Activated CD8-positive, alpha-beta memory T cell treated with anti-CD3 and anti-CD28 coated beads, Interleukin-2, amount 50 U/mL, for 4 hours (primary cell): ENCODE results near the gene NHLRC4.

Experiments
- DNase-seq: peaks from one replicate; pipeline ENCODE4 v3.0.0-alpha.2; 2020

Gene NHLRC4

DNA sequence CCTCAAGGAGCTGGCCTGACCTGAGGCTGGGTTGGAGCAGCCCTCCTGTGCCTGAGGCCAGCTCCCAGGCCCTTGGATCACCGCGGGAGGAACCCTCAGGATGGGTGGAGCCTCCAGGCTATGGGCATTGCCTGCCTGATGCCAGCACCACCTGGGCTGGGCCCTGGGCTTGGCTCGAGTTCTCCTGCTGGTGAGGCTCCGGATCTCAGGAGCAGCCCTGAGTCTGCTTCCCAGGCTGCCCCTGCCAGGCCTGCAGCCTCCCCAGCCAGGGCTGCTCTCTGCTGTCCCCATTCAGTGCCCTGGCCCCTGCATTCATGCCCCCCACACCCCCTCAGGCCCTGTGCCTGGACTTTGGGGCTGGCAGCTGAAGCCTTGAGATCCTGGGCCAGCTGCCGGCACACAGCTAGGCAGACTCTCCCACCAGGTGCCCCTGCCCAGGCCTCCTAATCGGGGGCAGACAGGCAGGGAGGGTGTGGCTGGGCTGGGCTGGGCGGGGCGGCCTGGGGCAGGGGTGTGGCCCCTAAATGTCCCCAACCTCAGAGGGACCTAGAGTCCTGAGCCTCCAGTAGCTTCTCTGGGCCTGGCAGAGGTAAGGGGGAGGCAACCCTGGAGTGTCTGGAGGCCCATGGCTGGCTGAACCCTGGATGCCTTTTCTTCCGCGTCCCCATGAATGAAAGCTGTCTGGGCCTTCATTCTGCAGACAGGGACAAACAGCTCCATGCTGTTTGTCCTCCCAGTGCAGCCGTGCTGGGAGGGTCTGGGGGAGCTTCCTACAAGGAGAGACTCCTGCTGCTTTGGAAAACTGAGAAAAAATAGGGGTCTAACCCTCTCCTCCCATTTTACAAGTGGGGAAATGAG lies 1.8 kb downstream of the NHLRC4 start:
- no peak for DNase-seq

DNA sequence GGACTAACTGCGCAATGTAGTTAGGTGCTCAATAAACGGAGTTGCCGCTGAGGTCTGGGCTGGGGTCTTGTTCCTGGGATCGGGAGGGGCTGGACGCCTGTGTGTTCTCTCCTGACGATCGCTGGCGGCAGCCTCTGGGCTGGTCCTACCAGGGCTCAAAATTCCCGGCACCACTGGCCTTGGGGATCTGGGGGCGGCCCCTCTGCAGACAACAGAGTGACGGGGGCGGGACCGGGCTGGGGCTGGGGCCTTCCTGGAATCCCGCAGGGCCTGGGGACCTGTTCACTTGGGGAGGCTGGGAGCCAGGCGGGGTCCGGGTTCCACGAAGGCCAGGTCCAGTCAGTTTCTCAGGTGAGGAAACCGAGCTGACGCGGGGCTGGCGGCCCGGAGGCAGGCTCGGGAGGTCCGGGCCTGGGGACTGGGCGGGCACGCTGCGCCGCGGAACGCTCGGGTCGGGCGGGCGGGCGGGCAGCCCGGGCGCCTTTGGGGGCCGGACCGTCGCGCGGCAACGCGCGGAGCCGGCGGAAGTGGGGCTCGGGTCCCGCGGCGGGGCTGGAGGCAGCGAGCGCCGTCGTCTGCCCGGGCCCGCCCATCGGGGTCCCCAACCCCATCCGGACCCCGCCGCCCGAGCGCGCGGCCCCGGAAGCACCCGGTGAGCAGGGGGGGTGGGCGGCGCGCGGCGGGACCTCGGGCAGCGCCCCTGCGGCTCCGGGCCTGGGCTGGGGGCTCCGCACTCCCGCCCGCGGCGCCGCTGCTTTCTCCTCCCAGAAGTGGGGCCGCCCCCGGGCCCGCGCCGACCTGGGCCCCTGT lies 2.8 kb downstream of the NHLRC4 start, which contains the start of gene PIGQ:
TSS of gene PIGQ (plus strand) at position 524 of the 810 bp plus-strand sequence. CDS start 4,107 bp downstream, outside the sequence.
- DNase-seq = peak; percentile 64

DNA sequence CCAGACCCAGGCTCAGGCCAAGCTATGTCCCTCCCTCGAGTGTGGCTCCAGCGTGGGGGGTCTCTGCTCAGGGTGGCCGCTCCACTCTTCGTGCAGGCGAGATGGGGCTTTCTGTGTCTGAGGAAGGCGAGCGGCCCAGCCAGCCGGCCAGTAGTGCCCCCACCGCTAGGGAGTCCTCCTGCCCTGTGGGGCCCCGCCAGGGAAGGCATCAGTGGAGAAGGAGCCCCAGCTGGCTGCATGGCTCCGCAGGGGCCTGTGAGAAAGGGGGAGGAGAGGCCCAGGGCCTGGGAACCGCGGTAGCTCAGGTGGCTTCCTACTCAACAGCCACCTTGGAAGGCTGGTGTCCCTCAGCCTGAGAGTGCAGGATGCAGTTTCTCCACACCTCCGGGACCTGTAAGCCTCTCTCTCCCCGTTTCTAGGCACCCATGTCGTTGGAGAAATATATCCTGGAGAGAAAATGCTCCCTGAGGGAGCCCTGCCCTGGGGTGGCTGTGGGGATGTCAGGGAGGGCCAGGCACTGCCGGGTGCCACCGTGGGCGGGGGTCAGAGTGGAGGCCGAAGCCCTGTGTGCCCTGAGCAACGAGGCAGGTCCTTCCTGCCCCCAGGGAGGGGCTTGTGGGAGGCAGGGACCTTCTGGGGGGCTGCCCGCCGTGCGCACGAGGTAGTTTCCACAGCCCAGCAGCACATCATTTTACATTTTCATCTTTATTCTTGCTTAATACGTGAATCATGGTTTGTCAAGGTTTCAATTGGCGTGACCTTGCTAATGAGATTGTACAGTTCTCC lies 6.3 kb downstream of the NHLRC4 start:
- DNase-seq = no peak

DNA sequence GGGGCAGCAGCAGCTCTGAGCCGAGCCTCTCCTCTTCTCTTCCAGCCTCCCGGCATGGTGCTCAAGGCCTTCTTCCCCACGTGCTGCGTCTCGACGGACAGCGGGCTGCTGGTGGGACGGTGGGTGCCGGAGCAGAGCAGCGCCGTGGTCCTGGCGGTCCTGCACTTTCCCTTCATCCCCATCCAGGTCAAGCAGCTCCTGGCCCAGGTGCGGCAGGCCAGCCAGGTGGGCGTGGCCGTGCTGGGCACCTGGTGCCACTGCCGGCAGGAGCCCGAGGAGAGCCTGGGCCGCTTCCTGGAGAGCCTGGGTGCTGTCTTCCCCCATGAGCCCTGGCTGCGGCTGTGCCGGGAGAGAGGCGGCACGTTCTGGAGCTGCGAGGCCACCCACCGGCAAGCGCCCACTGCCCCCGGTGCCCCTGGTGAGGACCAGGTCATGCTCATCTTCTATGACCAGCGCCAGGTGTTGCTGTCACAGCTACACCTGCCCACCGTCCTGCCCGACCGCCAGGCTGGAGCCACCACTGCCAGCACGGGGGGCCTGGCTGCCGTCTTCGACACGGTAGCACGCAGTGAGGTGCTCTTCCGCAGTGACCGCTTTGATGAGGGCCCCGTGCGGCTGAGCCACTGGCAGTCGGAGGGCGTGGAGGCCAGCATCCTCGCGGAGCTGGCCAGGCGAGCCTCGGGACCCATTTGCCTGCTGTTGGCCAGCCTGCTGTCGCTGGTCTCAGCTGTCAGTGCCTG lies 7.4 kb downstream of the NHLRC4 start:
- DNase-seq = no peak

DNA sequence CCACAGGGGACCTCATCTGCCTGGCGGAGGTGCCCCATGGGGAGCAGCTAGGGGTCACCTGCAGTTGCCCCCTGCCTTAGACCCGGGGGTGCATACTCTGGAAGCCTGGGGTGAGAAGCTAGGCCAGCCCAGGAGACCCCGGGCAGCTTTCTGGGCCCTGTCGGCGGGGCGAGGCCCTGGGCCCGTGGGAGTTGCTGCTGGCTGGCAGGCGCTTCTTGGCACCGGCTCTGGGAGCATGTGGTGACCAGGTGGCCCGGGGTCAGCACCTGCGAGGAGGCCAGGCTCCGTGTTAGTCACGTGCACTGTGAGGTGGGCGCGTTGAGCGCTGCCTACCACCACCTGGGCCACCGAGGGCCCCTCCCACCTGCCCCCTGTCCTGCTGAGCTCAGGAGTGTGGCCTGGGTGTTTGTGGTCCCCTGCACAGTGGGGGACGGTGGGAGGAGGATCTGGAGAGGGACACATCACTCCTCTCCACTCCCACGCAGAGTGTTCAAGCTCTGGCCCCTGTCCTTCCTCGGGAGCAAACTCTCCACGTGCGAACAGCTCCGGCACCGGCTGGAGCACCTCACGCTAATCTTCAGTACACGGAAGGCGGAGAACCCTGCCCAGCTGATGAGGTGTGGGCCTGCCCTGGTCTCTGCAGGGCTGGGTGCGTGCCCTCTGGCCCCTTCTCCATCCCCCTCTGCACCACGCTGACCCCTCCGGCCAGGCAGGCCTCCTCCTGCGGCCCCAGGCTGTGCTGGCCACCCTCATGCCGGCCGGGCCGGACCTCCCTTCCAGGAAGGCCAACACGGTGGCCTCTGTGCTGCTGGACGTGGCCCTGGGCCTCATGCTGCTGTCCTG lies 8.8 kb downstream of the NHLRC4 start:
- DNase-seq = no peak

DNA sequence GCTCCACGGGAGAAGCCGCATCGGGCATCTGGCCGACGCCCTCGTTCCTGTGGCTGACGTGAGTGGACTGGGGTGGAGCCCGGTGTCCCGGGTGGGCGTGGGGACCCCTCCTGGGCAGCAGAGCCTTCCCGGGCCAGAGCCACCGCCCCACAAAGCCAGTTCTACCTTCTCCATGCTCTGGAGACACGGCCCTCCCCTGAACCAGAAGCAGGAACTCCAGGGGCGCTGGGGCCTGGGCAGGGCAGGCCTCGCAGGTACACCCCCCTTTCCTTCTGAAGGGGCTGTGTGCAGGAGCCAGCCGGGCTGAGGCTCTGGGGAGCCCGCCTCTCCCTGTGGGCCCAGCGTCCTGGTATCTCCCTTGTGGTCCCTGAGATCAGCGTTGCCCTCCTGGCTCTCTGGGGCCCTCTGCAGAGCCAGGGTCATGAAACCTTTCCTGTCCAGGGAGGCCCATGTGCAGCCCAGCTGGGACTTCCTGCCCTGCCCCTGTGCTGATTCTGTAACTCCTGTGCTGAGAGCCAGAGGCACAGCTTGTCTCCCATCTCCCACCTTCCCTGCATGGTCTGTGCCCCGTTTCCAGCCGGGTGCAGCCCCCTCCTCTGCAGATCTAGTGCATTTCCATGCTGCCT lies 9.5 kb downstream of the NHLRC4 start:
- no peak for DNase-seq

DNA sequence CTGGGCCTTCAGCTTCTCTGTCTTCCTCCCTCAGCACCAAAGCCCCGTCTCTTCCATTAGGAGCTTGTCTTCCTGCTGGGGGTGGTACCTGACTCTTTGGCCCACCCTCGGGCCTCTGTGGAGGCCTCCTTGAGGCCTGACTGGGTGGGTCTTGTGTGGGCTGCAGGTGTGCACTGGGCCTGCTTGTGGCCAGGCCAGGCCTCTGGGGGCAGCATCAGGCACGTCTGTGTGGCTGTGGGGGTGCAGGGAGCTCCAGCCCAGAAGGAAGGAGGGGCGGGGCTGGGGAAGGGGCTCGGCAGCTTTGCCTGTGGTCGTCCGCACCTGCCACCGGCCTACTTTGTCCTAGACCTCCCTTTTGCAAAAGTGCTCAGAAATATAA lies 10.0 kb downstream of the NHLRC4 start:
- no peak for DNase-seq

DNA sequence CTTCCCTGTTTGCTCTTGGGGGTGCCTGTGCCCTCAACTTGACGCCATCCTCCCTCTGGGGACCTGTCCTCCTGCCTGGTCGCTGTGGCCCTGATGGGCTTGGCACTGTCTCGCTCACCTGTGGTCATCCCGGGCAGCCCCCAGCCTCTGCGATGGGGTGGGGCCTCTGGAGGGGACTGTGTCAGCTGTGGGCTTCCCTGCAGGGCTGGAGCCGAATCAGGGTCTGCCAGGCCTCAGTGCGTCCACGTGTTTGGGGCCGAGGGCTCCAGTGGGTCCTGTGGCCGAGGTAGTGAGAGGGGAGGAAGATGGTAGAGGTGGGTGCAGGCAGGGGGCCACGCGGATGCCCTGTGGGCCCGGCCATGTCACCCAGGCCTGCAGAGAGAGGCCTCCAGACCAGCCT lies 11.0 kb downstream of the NHLRC4 start:
- no peak for DNase-seq

DNA sequence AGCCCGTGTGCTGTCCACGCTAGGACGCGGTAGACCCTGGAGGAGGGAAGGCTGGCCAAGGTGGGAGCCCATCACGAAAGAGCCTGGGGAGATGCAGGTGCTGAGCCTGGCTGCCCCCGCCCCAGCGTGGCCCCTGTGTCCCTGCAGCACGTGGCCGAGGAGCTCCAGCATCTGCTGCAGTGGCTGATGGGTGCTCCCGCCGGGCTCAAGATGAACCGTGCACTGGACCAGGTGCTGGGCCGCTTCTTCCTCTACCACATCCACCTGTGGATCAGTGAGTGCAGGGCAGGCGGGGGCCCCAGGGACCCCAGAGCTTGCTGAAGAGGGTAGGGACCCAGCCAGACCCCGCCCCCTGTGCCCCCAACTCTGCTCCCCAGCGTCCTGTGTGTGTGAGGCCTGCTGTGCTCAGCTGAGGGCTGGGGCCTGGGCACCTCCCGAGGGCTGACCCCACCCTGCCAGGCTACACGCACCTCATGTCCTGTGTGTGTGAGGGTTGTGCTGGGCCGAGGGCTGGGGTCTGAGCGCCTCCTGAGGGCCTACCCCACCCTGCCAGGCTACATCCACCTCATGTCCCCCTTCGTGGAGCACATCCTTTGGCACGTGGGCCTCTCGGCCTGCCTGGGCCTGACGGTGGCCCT lies 11.5 kb downstream of the NHLRC4 start:
- no peak for DNase-seq

DNA sequence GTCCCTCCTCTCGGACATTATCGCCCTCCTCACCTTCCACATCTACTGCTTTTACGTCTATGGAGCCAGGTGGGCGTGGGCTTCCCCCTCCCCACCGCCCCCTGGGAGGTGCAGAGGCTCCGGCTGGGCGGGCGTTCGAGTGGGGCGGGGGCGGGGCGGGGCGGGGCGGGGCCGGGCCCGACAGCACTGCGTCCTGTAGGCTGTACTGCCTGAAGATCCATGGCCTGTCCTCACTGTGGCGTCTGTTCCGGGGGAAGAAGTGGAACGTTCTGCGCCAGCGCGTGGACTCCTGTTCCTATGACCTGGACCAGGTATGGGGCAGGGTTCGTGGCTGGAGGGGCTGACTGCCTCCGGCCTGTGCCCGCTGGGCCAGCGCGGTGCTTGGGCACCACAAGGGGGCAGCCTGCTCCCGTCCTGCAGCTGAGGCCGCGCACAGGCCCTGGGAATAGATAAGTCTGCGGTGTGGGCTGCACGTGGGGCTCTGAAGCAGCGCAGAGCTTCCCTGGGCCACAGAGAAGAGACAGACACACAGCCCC lies 12.1 kb downstream of the NHLRC4 start:
- DNase-seq = peak; percentile 58

DNA sequence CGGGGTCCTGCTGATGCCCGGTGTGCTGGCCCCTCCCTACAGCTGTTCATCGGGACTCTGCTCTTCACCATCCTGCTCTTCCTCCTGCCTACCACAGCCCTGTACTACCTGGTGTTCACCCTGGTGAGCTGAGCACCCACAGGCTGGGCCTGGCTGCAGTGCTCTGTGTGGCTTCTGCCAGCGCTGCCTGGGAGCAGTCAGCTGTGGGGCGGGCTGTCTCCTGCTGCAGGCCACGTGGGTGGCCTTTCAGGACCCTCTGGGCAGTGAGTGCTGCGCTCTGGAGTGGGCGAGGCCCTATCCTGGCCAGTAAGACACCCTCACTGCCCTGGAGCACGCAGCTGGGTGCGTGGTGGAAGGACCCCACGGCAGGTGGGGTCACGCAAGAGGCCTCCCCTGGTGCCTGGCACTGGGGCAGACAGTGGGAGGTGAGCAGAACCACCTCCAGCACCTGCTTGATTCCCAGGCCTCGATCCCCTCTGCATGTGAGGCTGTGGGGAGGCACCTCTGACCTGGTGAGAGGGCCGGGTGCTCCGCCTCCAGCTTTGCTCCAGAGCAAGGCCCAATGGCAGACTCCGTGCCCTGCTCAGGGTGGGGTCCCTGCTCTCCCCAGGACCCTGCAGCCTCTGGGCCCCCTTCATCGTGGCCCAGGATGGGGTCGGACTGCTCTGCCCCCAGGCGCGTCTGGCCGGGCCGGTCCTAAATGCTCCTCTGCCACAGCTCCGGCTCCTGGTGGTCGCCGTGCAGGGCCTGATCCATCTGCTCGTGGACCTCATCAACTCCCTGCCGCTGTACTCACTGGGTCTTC lies 13.5 kb downstream of the NHLRC4 start:
- no peak for DNase-seq

DNA sequence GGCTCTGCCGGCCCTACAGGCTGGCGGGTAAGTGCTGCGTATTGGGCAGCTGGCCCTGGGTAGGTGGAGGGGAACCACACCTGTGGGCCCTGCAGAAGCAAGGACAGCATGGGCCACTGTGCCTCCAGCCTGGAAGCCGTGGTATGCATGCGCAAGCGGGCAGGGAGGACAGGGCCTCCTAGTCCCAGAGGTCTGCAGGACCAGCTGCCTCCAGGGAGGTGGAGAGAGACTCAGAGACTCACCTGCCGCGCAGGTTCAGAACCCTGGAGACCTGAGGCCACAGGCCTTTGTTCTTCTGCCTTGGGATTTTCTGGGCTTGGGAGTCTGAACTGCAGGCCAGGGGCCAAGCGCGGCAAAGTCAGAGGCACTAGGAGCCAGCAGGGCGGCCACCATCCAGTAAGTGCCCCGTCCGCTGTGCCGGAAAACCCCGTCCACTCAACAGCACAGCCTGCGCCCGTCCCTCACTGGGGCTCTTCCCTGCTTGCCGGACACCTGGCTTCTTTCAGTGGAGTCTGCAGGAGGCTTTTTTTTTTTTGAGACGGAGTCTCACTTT lies 14.2 kb downstream of the NHLRC4 start:
- no peak for DNase-seq

DNA sequence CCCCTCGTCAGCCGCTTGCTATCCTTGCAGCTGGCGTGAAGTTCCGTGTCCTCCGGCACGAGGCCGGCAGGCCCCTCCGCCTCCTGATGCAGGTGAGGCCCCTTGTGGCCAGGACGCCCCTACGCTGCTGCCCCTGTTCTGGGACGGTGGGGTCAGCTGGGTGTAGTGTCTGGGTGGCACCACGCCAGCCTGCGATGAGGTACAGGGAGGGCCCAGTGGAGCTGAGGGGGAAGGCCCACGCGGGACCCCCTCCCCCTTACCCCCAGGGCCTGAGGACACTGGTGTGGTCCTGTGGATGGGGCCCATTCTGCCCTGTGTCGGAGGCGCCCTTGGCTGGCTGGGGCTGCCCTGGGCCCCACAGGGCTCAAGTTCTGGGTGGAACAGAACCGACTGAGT lies 15.4 kb downstream of the NHLRC4 start:
- no peak for DNase-seq

DNA sequence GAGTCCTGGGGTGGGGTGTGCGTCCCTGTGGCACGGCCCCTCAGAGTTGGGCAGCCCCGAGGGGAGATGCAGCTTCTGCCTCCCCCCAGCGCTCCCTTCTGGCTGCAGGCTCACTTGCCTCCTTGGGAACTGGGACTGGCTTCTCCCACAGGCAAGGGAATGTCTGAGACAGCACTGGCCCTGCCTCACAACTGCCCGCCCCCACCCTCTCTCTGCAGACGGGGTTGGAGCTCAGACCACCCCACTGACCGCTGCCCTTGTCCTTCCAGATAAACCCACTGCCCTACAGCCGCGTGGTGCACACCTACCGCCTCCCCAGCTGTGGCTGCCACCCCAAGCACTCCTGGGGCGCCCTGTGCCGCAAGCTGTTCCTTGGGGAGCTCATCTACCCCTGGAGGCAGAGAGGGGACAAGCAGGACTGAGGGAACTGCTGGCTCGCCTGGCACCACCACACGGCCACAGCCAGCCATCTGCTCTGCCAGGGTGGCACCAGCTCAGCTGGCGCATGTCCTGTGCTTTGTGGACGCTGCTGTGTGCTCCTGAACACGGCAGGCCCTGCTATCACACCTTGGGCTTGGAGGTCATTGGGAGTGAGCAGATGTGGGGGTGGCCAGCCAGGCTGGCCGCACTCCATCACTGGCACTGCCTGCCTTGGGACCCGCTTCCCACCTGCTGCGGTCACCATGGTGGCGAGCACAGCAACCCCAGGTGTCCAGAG lies 16.0 kb downstream of the NHLRC4 start:
- no peak for DNase-seq

DNA sequence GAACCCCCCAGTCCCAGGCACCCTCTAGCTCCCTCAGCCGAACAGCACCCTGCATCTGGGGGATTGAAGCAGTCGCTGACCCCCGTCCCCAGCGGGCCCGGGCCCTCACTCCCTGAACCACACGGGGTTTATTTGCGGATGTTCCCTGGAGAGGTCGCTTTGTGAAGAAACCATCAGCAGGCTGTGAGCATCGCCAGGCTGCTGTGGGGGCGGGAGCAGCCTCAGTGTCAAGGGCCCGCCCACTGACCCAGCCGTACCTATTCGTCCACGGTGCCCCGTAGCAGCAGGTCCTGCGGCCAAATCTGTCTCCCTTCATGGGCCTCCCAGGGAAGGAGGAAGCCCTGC lies 16.6 kb downstream of the NHLRC4 start:
- no peak for DNase-seq

DNA sequence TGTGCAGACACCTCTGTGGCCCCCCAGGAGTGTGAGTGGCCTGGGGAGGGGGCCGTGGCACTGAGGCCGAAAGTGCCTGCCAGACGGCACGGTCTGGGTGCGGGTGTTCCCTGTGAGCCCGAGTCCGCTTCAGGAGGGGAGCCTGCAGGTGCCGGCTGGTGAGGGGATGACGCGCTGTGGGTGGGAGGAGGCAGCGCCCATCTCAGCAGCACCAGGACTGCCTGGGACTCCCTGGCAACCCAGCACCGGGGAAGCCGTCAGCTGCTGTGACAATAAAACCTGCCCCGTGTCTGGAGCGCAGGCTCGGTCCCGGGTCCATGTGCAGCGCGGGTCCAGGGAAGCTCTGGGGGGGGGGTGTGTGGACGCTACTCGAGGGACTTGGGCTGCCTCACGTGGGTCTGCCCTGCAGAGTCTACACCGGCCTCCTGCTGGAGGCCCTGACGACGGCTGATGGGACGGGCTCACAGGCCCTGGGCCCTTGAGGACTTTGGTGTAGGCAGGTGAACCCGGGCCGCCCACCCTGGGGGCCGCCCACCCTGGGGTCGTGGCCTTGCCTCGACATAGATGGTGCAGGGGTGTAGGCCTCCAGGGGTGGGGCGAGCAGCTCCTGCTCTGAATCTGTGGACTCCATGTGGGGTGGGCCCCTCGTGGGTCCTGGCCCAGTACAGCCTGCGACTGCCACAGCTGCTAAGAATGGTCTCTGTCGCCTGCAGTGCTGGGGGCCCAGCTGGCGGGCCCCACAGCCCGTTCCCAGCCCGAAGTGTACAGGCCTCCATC lies 17.2 kb downstream of the NHLRC4 start:
- no peak for DNase-seq

DNA sequence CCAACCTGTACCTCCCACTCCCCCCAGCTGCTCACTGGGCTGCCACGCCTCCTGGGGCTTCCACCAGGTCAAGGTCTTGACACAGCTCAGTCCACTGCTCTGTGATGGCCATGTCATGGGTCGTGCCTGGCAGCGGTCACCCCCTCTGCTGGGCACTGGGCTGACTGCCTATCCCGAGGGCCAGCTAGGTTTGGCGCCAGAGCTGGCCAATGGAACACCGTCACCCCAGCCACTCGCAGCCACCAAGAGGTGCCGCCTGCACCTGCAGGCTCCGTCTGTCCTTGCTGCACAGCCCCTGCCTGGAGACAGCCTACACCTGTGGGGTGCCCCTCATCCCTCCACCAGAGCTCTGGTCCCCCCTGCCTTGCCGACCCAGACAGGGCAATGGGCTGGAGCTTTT lies 18.5 kb downstream of the NHLRC4 start:
- no peak for DNase-seq
